Fibroblast of skin of left biceps (primary cell): Measurements from ENCODE around the gene MS4A3.
"Not testable (repeated sequence)": the region's sequence is repeated elsewhere in the genome, so short reads cannot be mapped to it uniquely, and the experiment has no call there.

Experiments used
- DNase-seq, 2 experiments: peaks; one replicate each; pipeline ENCODE4 v3.0.0-alpha.2; 2013; ENCODE audit warnings: low read depth in 2 of 2

MS4A3 gene

DNA sequence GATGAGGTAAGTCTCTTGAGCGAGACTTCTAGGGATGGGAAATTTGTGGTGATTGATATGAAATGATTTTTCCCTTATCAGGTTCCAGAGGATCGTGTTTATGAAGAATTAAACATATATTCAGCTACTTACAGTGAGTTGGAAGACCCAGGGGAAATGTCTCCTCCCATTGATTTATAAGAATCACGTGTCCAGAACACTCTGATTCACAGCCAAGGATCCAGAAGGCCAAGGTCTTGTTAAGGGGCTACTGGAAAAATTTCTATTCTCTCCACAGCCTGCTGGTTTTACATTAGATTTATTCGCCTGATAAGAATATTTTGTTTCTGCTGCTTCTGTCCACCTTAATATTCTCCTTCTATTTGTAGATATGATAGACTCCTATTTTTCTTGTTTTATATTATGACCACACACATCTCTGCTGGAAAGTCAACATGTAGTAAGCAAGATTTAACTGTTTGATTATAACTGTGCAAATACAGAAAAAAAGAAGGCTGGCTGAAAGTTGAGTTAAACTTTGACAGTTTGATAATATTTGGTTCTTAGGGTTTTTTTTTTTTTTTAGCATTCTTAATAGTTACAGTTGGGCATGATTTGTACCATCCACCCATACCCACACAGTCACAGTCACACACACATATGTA lies 39.1 kb downstream of the MS4A3 start:
- DNase-seq: no peak

DNA sequence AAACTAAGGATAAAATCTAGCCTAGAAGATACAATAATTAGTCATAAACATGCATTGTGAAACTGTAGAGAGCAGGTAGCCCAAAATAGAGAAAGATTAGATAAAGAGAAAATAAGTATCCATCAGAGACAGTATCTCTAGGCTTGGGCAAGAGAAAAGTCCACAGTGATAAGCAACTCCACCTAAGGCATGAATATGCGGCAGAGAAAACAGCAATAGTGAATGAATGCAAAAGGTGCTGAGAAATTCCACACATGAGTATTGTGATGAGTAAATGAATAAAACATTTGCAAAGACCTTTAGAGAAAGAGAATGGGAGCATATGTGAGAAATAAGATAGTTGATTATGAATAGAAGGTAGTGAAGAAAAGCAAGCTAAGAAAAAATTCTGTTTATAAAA lies 40.7 kb downstream of the MS4A3 start:
- DNase-seq: no peak

DNA sequence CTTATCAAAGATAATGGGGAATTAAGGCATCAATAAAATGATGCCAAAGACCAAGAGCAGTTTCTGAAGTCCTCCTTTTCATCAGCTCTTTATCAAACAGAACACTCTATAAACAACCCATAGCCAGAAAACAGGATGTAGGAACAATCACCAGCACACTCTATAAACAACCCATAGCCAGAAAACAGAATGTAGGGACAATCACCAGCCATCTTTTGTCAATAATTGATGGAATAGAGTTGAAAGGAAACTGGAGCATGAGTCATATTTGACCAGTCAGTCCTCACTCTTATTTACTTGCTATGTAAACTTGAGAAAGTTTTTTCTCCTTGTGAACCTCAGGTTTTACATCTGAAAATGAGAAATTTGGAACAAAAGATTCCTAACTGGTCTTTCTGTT lies 42.0 kb downstream of the MS4A3 start:
- DNase-seq: no peak

DNA sequence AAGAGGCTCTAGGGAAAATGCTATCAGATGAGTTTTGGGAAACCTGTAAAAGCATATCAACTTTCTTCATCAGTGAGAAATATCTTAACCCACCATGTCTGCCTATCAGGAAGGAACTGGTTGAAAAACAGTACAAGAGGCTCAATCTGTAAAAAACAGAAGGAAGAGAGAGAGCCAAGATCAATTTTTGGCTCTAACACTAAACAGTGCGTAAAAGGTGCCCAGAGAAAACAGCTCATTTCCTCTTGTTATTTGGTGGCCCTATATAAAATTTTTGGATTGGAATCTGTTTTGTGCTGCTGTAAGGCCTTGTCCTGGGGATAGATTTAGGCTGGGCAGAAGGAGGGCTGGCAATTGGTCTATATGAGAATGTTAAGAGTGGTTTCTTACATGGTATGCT lies 44.1 kb downstream of the MS4A3 start:
- DNase-seq: no peak

DNA sequence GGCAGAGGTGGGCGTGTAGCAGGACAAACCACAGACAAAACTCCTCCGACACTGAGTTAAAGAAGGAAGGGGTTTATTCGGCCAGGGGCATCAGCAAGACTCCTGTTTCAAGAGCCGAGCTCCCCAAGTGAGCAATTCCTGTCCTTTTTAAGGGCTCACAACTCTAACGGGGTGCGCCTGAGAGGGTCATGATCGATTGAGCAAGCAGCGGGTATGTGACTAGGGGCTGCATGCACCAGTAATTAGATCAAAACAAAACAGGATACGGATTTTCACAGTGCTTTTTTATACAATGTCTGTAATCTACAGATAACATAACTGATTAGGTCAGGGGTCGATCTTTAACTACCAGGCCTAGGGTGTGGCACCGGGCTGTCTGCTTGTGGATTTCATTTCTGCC lies 44.9 kb downstream of the MS4A3 start:
- DNase-seq: not testable (repeated sequence)

GRCh38 chr11:60104471-60105115 lies 48.1 kb downstream of the MS4A3 start:
- DNase-seq: not testable (repeated sequence)

DNA sequence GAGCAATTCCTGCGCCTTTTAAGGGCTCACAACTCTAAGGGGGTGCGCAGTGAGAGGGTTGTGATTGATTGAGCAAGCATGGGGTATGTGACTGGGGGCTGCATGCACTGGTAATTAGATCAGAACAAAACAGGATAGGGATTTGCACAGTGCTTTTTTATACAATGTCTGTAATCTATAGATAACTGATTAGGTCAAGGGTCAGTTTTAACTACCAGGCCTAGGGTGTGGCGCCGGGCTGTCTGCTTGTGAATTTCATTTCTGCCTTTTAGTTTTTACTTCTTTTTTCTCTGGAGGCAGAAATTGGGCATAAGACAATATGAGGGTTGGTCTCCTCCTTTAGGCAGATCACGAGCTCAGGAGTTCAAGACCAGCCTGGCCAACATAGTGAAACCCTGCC lies 52.2 kb downstream of the MS4A3 start:
- not testable (repeated sequence) for DNase-seq

DNA sequence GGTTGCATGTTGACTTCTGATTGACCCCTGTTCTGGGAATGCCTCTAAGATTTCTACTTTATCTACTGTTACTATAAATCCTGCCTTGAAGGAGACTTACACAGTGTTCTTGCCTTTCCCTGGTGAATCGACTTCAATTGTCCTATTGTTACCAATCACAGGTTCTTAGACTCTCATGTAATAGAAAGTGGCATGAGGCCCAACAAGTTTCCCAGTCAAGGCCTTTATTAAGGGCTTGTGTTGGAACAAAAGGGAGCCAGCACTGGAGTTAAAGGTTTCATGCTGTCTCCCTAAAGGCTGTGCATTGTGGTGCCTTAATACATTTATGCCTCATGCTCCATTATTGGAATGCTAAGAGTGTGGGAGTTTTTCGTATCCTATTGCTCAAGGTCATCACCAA lies 55.3 kb downstream of the MS4A3 start:
- no peak for DNase-seq

DNA sequence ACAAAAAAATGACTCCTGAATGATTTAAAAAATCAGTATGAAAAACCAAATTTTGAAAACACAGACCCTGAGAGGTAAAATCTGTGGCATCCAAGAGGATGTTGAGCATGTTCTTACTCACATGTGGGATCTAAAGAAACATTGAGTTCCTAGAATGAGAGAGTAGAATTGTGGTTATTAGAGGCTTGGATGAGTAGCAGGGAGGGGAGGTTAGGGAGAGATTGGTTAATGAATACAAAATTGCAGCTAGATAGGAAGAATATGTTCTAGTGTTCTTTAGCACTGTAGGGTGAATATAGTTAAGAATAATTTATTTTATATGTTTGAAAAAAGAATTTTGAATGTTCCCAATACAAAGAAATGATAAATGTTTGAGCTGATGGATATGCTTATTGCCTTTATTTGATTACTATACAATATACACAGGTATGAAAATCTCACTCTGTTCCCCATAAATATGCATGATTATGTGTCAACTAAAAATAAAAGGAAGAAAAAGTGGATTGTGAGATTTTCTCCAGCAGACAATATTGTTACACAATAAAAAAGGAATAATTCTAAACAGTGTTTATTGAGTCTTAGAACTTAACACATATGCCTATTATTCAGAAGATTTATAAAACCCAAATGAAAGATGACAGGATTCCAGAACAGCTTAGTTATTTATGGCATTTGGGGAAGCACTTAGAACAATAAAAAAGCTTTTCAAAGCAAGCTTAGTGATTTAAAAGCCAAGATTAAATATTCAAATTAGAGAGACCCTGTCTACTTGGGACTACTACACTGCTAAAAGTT lies 60.7 kb downstream of the MS4A3 start:
- no peak for DNase-seq

DNA sequence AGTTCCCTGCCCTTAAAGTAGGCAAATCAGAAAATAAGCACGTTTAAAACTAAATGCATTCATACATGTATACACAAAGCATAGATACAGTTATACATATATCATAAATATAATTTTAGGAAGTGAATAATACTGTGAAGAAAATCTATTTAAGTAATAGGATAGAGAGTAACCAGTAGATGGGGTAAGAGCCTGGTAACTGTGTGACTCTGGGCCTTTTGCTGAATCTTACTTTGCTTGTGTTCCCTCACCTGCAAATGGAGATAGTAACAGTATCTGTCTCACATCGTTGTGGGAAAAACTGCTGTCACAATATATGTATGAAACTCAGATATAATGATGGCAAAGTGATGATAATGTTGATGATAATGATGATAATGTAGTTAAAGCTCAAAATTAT lies 61.9 kb downstream of the MS4A3 start:
- DNase-seq: no peak

DNA sequence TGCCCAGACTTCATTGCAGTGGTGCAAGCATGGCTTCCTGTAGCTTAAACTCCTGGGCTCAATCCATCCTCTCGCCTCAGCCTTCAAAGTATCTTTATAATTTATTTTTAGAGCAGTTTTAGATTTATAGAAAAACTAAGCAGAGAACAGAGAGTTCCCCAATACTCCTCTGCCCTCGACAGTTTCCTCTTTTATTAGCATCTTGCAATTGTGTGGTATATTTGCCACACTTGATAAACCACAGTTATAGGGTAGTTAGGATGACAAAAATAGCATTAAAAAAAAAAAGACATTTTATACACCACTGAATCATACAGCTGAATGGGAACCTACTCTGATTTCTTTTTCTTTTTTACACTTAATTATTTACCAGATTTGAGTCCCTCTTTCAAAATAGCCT lies 63.2 kb downstream of the MS4A3 start:
- DNase-seq: no peak
